ENCODE data around the gene CDK14. TPM values are rescaled to one million over a fixed set of nuclear protein-coding genes. Genes with fewer than 3 reads are reported as not detected.

Gene CDK14
- polyA plus RNA-seq, 3 donors = 1.7 to 2.5 (median 2.1) TPM

DNA sequence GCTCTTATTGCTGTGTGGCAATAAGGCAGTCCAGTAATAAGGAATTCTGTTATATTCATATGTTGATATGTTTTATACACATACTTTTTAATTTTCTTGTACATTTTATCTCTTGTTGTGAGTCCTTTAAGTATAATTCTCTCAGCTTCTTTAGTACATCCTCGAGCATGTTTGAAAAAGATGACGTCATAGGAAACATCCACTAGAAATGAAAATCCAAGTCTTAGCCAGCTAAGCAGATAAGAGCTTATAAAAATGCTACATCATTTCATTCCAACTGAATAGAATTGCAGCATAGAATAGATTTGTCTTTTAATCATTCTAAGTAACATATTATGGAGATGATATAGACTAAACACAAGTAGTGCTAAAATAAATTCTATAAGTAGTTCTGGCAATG, 384.4 kb downstream of the CDK14 start:
- Histone ChIP-seq H2AFZ (ENCODE audit: insufficient read depth, low read depth, low read length, poor library complexity, severe bottlenecking) (no peak overlapping the region), H4K20me1 (ENCODE audit: insufficient read depth, low read length) (no peaks in the 10 kb centered on the region), H3K4me3 (replicated peaks in 1 of 3; ENCODE audit: low read depth in 2 of 3, low read length in 3 of 3) (no peak overlapping the region), H3K27ac (ENCODE audit: low read depth in 1 of 2, low read length in 2 of 2) (no peak overlapping the region), H3K36me3 (replicated peaks in 1 of 2; ENCODE audit: control insufficient read depth in 1 of 2, insufficient read depth in 2 of 2, low read length in 2 of 2) (no peaks in the 10 kb centered on the region), H3K79me2 (ENCODE audit: insufficient read depth, low read length) (no peaks in the 10 kb centered on the region), H3K4me2 (replicated peaks; ENCODE audit: extremely low read depth, low read length, poor library complexity, severe bottlenecking) (no peak overlapping the region), H3K9me3 (replicated peaks in 1 of 2; ENCODE audit: control insufficient read depth in 1 of 2, insufficient read depth in 1 of 2, low read length in 2 of 2) (peaks cover 18 to 29% of the 10 kb centered on the region in 2 donors), H3K27me3 (ENCODE audit: control insufficient read depth in 2 of 2, insufficient read depth in 2 of 2, low read length in 2 of 2) (no peaks in the 10 kb centered on the region), H3K9ac (ENCODE audit: insufficient read depth, low read length, poor library complexity, severe bottlenecking) (no peak overlapping the region), H3K4me1 (ENCODE audit: control insufficient read depth in 1 of 2, insufficient read depth in 2 of 2, low read length in 2 of 2) (no peaks in the 10 kb centered on the region)
- TF ChIP-seq, protein P1, sequence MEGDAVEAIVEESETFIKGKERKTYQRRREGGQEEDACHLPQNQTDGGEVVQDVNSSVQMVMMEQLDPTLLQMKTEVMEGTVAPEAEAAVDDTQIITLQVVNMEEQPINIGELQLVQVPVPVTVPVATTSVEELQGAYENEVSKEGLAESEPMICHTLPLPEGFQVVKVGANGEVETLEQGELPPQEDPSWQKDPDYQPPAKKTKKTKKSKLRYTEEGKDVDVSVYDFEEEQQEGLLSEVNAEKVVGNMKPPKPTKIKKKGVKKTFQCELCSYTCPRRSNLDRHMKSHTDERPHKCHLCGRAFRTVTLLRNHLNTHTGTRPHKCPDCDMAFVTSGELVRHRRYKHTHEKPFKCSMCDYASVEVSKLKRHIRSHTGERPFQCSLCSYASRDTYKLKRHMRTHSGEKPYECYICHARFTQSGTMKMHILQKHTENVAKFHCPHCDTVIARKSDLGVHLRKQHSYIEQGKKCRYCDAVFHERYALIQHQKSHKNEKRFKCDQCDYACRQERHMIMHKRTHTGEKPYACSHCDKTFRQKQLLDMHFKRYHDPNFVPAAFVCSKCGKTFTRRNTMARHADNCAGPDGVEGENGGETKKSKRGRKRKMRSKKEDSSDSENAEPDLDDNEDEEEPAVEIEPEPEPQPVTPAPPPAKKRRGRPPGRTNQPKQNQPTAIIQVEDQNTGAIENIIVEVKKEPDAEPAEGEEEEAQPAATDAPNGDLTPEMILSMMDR (IDR thresholded peaks at IDR 0.05) = no peak
- Mint-ChIP-seq H3K36me3 (peaks cover 10 to 24% of the 10 kb centered on the region in 2 donors), H3K27me3 (ENCODE audit: low read depth in 3 of 3) (no peaks in the 10 kb centered on the region), H3K4me1 (no peaks in the 10 kb centered on the region), H3K27ac (no peak overlapping the region), H3K4me3 (no peak overlapping the region), H3K9me3 (peaks cover 23 to 37% (median 29%) of the 10 kb centered on the region in 7 donors)
- no CpG with 5 or more reads among the region's 2 CpGs for WGBS (ENCODE audit: insufficient coverage)
- intact Hi-C loops (cut with micrococcal nuclease) = no loop called here
- no peak for DNase-seq

DNA sequence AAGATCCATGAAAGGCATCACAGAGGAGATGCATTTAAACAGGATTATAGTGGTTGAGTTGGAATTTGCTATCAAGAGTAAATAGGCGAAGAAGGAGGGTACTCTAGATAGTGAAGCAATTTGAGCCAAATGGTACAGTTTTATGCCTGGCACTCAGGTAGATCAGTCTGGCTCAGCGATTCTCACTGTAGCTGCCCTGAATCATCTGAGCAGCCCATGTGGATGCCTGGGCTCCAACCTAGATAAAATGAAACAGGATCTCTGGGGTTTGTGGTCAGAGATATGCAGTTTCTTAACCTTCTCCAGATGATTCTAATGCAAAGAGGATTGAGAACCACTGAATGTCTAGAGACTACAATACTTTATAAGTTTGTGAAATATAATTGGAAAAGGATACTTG, 386.1 kb downstream of the CDK14 start:
- no peak overlapping the region for H3K4me3 Mint-ChIP-seq
- no peaks in the 10 kb centered on the region for H3K27me3 ChIP-seq (ENCODE audit: control insufficient read depth in 2 of 2, insufficient read depth in 2 of 2, low read length in 2 of 2)
- peaks cover 10 to 25% (median 18%) of the 10 kb centered on the region in 7 donors for H3K9me3 Mint-ChIP-seq
- H2AFZ ChIP-seq (ENCODE audit: insufficient read depth, low read depth, low read length, poor library complexity, severe bottlenecking) = no peak overlapping the region
- no peaks in the 10 kb centered on the region for H3K4me1 ChIP-seq (ENCODE audit: control insufficient read depth in 1 of 2, insufficient read depth in 2 of 2, low read length in 2 of 2)
- H3K36me3 ChIP-seq (replicated peaks in 1 of 2; ENCODE audit: control insufficient read depth in 1 of 2, insufficient read depth in 2 of 2, low read length in 2 of 2) = no peaks in the 10 kb centered on the region
- TF ChIP-seq, protein P1 (IDR thresholded peaks at IDR 0.05) = no peak
- intact Hi-C loops (cut with micrococcal nuclease) = no loop called here
- no peak overlapping the region for H3K27ac ChIP-seq (ENCODE audit: low read depth in 1 of 2, low read length in 2 of 2)
- no peaks in the 10 kb centered on the region for H3K27me3 Mint-ChIP-seq (ENCODE audit: low read depth in 3 of 3)
- H3K27ac Mint-ChIP-seq = no peak overlapping the region
- no peaks in the 10 kb centered on the region for H3K79me2 ChIP-seq (ENCODE audit: insufficient read depth, low read length)
- H3K4me1 Mint-ChIP-seq = no peaks in the 10 kb centered on the region
- WGBS (ENCODE audit: insufficient coverage) = 100% methylated on average over 1 of the region's 2 CpGs
- H4K20me1 ChIP-seq (ENCODE audit: insufficient read depth, low read length) = no peaks in the 10 kb centered on the region
- no peak overlapping the region for H3K4me2 ChIP-seq (replicated peaks; ENCODE audit: extremely low read depth, low read length, poor library complexity, severe bottlenecking)
- peaks cover 10 to 11% of the 10 kb centered on the region in 2 donors for H3K36me3 Mint-ChIP-seq
- no peak overlapping the region for H3K4me3 ChIP-seq (replicated peaks in 1 of 3; ENCODE audit: low read depth in 2 of 3, low read length in 3 of 3)
- peaks cover 11 to 23% of the 10 kb centered on the region in 2 donors for H3K9me3 ChIP-seq (replicated peaks in 1 of 2; ENCODE audit: control insufficient read depth in 1 of 2, insufficient read depth in 1 of 2, low read length in 2 of 2)
- no peak overlapping the region for H3K9ac ChIP-seq (ENCODE audit: insufficient read depth, low read length, poor library complexity, severe bottlenecking)
- no peak for DNase-seq
